GM12865 (cell line): ENCODE data around the gene OPCML.

Experiments
- DNase-seq: peaks from one replicate; pipeline ENCODE4 v3.0.0; 2010; ENCODE audit warnings: low read depth
- H3K4me3 ChIP-seq: 2 replicates; pipeline ENCODE4 v1.5.1; 2011; ENCODE audit warnings: mild to moderate bottlenecking, low read depth, low read length, control low read depth
- CTCF ChIP-seq: IDR thresholded peaks from 2 replicates; pipeline ENCODE4 v1.5.1; 2011; ENCODE audit warnings: low read length, control low read depth, low read depth, inconsistent platforms; ENCODE audit not compliant: insufficient read depth; ENCODE audit errors: missing control alignments

Gene OPCML

GRCh38 chr11:133123796-133124195, 408.5 kb downstream of the OPCML start:
- no peak for DNase-seq
- no peak for TF ChIP-seq CTCF
- H3K4me3 ChIP-seq, result no peak overlapping the region

- no peak overlapping the region for H3K4me3 ChIP-seq
- TF ChIP-seq CTCF, result no peak
- no peak for DNase-seq
These were observed 408.9 kb downstream of the OPCML start for GRCh38 chr11:133123366-133123765.

- no peak for DNase-seq
- no peak overlapping the region for H3K4me3 ChIP-seq
- no peak for TF ChIP-seq CTCF
These were observed 410.0 kb downstream of the OPCML start for GRCh38 chr11:133122256-133122655.

- H3K4me3 ChIP-seq, result no peak overlapping the region
- DNase-seq, result no peak
- TF ChIP-seq CTCF, result no peak
These were observed 413.6 kb downstream of the OPCML start for GRCh38 chr11:133118563-133119268.

GRCh38 chr11:133115099-133115498, 417.2 kb downstream of the OPCML start:
- H3K4me3 ChIP-seq, result no peak overlapping the region
- no peak for TF ChIP-seq CTCF
- DNase-seq, result no peak

GRCh38 chr11:133107763-133108162, 424.5 kb downstream of the OPCML start:
- no peak for DNase-seq
- TF ChIP-seq CTCF, result no peak
- H3K4me3 ChIP-seq, result no peak overlapping the region

GRCh38 chr11:133107136-133107535, 425.2 kb downstream of the OPCML start:
- H3K4me3 ChIP-seq, result no peak overlapping the region
- no peak for DNase-seq

More at GRCh38 chr11:133107136-133107535, 425.2 kb downstream of the OPCML start:
- TF ChIP-seq CTCF, result no peak
